ENCODE data around the gene BMAL2.

The BMAL2 gene

DNA sequence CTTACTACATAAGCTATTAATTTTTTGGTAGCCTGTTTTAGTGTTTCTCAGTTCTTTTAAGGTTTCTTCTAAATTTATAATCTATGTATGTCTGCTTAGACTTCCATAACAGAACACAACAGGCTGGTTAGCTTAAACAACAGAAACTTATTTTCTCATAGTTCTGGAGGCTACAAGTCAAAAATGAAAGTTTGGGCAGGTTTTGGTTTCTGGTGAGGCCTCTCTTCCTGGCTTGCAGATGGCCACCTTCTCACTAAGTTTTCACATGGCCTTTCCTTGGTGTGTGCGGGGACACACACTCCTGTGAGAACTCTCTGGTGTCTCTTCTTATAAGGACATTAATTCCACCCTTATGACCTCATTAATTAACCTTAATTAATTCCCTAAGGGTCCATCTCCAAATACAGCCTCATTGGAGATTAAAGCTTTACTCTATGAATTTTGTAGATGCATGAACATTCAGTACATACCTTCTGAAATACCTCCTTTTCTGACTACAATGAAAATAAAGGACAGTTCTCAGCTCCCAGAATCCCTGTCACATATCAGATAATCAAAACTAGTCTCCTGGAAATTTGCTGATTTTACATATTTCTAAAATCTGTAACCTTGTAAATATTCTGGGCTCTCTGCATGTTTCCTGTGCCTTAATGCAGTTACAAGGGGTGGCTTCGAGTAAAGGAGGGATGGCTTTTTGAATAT, 23.2 kb upstream of the BMAL2 start:
- H3K4me2 ChIP-seq (ENCODE audit: low read length), result no peak overlapping the region
- H3K79me2 ChIP-seq (ENCODE audit: control insufficient read depth, insufficient read depth, low read length, poor library complexity), result no peaks in the 10 kb centered on the region
- H3K9ac ChIP-seq (ENCODE audit: low read length), result no peak overlapping the region
- no peak overlapping the region for H3K14ac ChIP-seq (ENCODE audit: low read length)
- no peaks in the 10 kb centered on the region for H3K27me3 ChIP-seq (ENCODE audit: insufficient read depth, low read length)
- DNase-seq, result no peak
- no peak overlapping the region for H4K8ac ChIP-seq (ENCODE audit: low read depth, low read length)
- H3K23ac ChIP-seq (ENCODE audit: low read length), result no peak overlapping the region
- no peak overlapping the region for H2AFZ ChIP-seq (ENCODE audit: insufficient read depth, low read length, poor library complexity)
- H2BK12ac ChIP-seq (ENCODE audit: low read length), result no peak overlapping the region
- H3K79me1 ChIP-seq (ENCODE audit: low read length), result no peaks in the 10 kb centered on the region
- H3K36me3 ChIP-seq (ENCODE audit: control insufficient read depth in 1 of 2, insufficient read depth in 2 of 2, low read length in 2 of 2), result peaks cover 12 to 13% of the 10 kb centered on the region in 2 experiments
- no peak overlapping the region for H2AK5ac ChIP-seq (ENCODE audit: low read length)
- H3K18ac ChIP-seq (ENCODE audit: low read length), result no peak overlapping the region
- H4K91ac ChIP-seq (ENCODE audit: low read depth, low read length), result no peak overlapping the region
- H3K27ac ChIP-seq (ENCODE audit: low read depth, low read length), result no peak overlapping the region
- no peak overlapping the region for H3K4me3 ChIP-seq (ENCODE audit: low read depth, low read length)
- H2BK120ac ChIP-seq (ENCODE audit: insufficient read depth, low read length, poor library complexity), result no peak overlapping the region
- H3K4me1 ChIP-seq (ENCODE audit: control insufficient read depth in 1 of 2, insufficient read depth in 2 of 2, low read length in 2 of 2), result no peaks in the 10 kb centered on the region
- WGBS (ENCODE audit: extremely low coverage, insufficient coverage, insufficient read length), result no CpG with 5 or more reads among the region's 2 CpGs
- H3K4ac ChIP-seq (ENCODE audit: low read depth, low read length), result no peak overlapping the region
- H3K9me3 ChIP-seq (ENCODE audit: insufficient read depth, low read depth, low read length), result no peaks in the 10 kb centered on the region
- no peak overlapping the region for H4K12ac ChIP-seq (ENCODE audit: low read depth, low read length)
- H2BK5ac ChIP-seq (ENCODE audit: low read depth, low read length, poor library complexity), result no peak overlapping the region

DNA sequence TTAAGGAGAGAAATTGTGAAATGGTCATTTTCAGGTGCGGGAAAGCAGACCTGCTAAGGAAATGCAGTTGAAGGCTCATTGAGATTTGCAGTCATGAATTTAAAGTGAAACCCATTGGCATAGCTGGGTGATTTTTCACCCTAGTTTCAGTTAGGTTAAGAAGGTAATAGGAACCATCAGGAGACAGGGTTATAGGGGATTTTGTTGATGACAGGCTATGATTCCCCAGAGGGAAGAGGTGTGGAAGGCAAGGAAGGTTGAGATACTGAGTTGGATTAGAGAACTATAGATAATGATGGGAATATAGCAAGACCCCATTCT, 22.7 kb upstream of the BMAL2 start:
- Histone ChIP-seq H2BK5ac (ENCODE audit: low read depth, low read length, poor library complexity) (no peak overlapping the region), H3K79me1 (ENCODE audit: low read length) (no peaks in the 10 kb centered on the region), H3K9me3 (ENCODE audit: insufficient read depth, low read depth, low read length) (no peaks in the 10 kb centered on the region), H3K18ac (ENCODE audit: low read length) (no peak overlapping the region), H2BK12ac (ENCODE audit: low read length) (no peak overlapping the region), H2AFZ (ENCODE audit: insufficient read depth, low read length, poor library complexity) (no peak overlapping the region), H3K23ac (ENCODE audit: low read length) (no peak overlapping the region), H2AK5ac (ENCODE audit: low read length) (no peak overlapping the region), H3K9ac (ENCODE audit: low read length) (no peak overlapping the region), H3K4me3 (ENCODE audit: low read depth, low read length) (no peak overlapping the region), H4K8ac (ENCODE audit: low read depth, low read length) (no peak overlapping the region), H3K36me3 (ENCODE audit: control insufficient read depth in 1 of 2, insufficient read depth in 2 of 2, low read length in 2 of 2) (peaks cover 12% of the 10 kb centered on the region in 2 experiments), H4K91ac (ENCODE audit: low read depth, low read length) (no peak overlapping the region), H3K79me2 (ENCODE audit: control insufficient read depth, insufficient read depth, low read length, poor library complexity) (no peaks in the 10 kb centered on the region), H2BK120ac (ENCODE audit: insufficient read depth, low read length, poor library complexity) (no peak overlapping the region), H3K14ac (ENCODE audit: low read length) (no peak overlapping the region), H3K27me3 (ENCODE audit: insufficient read depth, low read length) (no peaks in the 10 kb centered on the region), H3K4me2 (ENCODE audit: low read length) (no peak overlapping the region), H3K4me1 (ENCODE audit: control insufficient read depth in 1 of 2, insufficient read depth in 2 of 2, low read length in 2 of 2) (no peaks in the 10 kb centered on the region), H3K27ac (ENCODE audit: low read depth, low read length) (no peak overlapping the region), H4K12ac (ENCODE audit: low read depth, low read length) (no peak overlapping the region), H3K4ac (ENCODE audit: low read depth, low read length) (no peak overlapping the region)
- DNase-seq, result no peak
- WGBS (ENCODE audit: extremely low coverage, insufficient coverage, insufficient read length), result no CpG with 5 or more reads among the region's 1 CpG

DNA sequence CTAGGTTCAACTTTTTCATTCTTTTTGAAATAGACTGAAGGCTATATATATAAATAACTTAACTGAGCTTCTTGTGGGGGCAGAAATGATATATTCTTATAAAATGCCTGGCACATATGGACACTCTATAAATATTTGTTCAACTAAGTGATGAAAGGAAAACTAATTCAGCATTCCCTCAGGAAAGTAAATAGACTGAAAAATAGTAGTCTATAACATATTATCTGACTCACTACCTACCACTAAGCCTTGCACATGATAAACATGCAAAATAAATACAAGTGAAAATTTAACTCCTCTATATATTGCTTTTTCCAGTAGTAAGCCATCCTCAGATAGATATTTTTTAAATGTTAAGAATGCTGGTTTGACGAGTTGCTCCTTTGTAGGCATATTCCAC, 15.7 kb upstream of the BMAL2 start:
- H3K36me3 ChIP-seq (ENCODE audit: control insufficient read depth in 1 of 2, insufficient read depth in 2 of 2, low read length in 2 of 2), result peaks cover 6 to 7% of the 10 kb centered on the region in 2 experiments
- no peaks in the 10 kb centered on the region for H3K27me3 ChIP-seq (ENCODE audit: insufficient read depth, low read length)
- no peaks in the 10 kb centered on the region for H3K9me3 ChIP-seq (ENCODE audit: insufficient read depth, low read depth, low read length)
- DNase-seq, result no peak
- H3K27ac ChIP-seq (ENCODE audit: low read depth, low read length), result no peak overlapping the region
- H3K14ac ChIP-seq (ENCODE audit: low read length), result no peak overlapping the region
- no peak overlapping the region for H2AK5ac ChIP-seq (ENCODE audit: low read length)
- H3K4me3 ChIP-seq (ENCODE audit: low read depth, low read length), result no peak overlapping the region
- no peak overlapping the region for H2AFZ ChIP-seq (ENCODE audit: insufficient read depth, low read length, poor library complexity)
- WGBS (ENCODE audit: extremely low coverage, insufficient coverage, insufficient read length), result no CpG with 5 or more reads among the region's 1 CpG
- H3K79me2 ChIP-seq (ENCODE audit: control insufficient read depth, insufficient read depth, low read length, poor library complexity), result no peaks in the 10 kb centered on the region
- no peak overlapping the region for H2BK5ac ChIP-seq (ENCODE audit: low read depth, low read length, poor library complexity)
- no peak overlapping the region for H3K9ac ChIP-seq (ENCODE audit: low read length)
- H3K4me1 ChIP-seq (ENCODE audit: control insufficient read depth in 1 of 2, insufficient read depth in 2 of 2, low read length in 2 of 2), result no peaks in the 10 kb centered on the region
- H3K23ac ChIP-seq (ENCODE audit: low read length), result no peak overlapping the region
- no peak overlapping the region for H3K4ac ChIP-seq (ENCODE audit: low read depth, low read length)
- H4K8ac ChIP-seq (ENCODE audit: low read depth, low read length), result no peak overlapping the region
- no peak overlapping the region for H4K12ac ChIP-seq (ENCODE audit: low read depth, low read length)
- H4K91ac ChIP-seq (ENCODE audit: low read depth, low read length), result no peak overlapping the region
- no peak overlapping the region for H2BK120ac ChIP-seq (ENCODE audit: insufficient read depth, low read length, poor library complexity)
- H3K79me1 ChIP-seq (ENCODE audit: low read length), result no peaks in the 10 kb centered on the region
- H3K18ac ChIP-seq (ENCODE audit: low read length), result no peak overlapping the region
- H3K4me2 ChIP-seq (ENCODE audit: low read length), result no peak overlapping the region
- no peak overlapping the region for H2BK12ac ChIP-seq (ENCODE audit: low read length)

DNA sequence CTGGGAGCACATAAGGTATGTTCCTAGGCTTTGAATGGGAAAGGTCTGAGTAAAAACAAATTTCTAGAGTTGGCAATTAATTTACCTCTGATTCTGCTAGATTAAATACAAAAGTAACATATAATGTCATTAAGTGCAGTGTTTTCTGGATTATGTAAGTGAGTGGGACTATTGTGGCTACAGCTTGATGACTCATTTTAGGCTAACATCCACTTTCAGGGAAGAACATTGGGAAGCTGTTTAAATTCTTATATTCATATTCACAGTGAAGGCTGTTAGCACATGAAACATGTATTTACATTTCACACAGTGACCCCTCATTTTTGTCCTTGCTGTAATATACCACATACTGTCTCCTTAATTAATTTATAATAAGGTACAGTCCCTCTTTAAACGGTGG, 13.2 kb upstream of the BMAL2 start:
- Histone ChIP-seq H3K9ac (ENCODE audit: low read length) (no peak overlapping the region), H3K4me2 (ENCODE audit: low read length) (no peak overlapping the region), H3K23ac (ENCODE audit: low read length) (no peak overlapping the region), H4K91ac (ENCODE audit: low read depth, low read length) (no peak overlapping the region), H4K8ac (ENCODE audit: low read depth, low read length) (no peak overlapping the region), H3K9me3 (ENCODE audit: insufficient read depth, low read depth, low read length) (no peaks in the 10 kb centered on the region), H3K27me3 (ENCODE audit: insufficient read depth, low read length) (no peaks in the 10 kb centered on the region), H3K4me1 (ENCODE audit: control insufficient read depth in 1 of 2, insufficient read depth in 2 of 2, low read length in 2 of 2) (no peaks in the 10 kb centered on the region), H2AFZ (ENCODE audit: insufficient read depth, low read length, poor library complexity) (no peak overlapping the region), H3K18ac (ENCODE audit: low read length) (no peak overlapping the region), H2BK5ac (ENCODE audit: low read depth, low read length, poor library complexity) (no peak overlapping the region), H2AK5ac (ENCODE audit: low read length) (no peak overlapping the region), H2BK120ac (ENCODE audit: insufficient read depth, low read length, poor library complexity) (no peak overlapping the region), H4K12ac (ENCODE audit: low read depth, low read length) (no peak overlapping the region), H3K14ac (ENCODE audit: low read length) (no peak overlapping the region), H3K4me3 (ENCODE audit: low read depth, low read length) (no peak overlapping the region), H2BK12ac (ENCODE audit: low read length) (no peak overlapping the region), H3K27ac (ENCODE audit: low read depth, low read length) (no peak overlapping the region), H3K79me2 (ENCODE audit: control insufficient read depth, insufficient read depth, low read length, poor library complexity) (no peaks in the 10 kb centered on the region), H3K79me1 (ENCODE audit: low read length) (no peaks in the 10 kb centered on the region), H3K4ac (ENCODE audit: low read depth, low read length) (no peak overlapping the region), H3K36me3 (ENCODE audit: control insufficient read depth in 1 of 2, insufficient read depth in 2 of 2, low read length in 2 of 2) (peaks cover 5 to 11% of the 10 kb centered on the region in 2 experiments)
- no peak for DNase-seq
- WGBS (ENCODE audit: extremely low coverage, insufficient coverage, insufficient read length), result no CpG with 5 or more reads among the region's 1 CpG

All from trophoblast cell (in vitro differentiated cells and primary cell).